ENCODE results near the gene HOXC5. TPM values are rescaled to one million over a fixed set of nuclear protein-coding genes. Genes with fewer than 3 reads are reported as not detected.

The HOXC5 gene
- total RNA-seq, 2 experiments from 2014 or later = not detected

DNA sequence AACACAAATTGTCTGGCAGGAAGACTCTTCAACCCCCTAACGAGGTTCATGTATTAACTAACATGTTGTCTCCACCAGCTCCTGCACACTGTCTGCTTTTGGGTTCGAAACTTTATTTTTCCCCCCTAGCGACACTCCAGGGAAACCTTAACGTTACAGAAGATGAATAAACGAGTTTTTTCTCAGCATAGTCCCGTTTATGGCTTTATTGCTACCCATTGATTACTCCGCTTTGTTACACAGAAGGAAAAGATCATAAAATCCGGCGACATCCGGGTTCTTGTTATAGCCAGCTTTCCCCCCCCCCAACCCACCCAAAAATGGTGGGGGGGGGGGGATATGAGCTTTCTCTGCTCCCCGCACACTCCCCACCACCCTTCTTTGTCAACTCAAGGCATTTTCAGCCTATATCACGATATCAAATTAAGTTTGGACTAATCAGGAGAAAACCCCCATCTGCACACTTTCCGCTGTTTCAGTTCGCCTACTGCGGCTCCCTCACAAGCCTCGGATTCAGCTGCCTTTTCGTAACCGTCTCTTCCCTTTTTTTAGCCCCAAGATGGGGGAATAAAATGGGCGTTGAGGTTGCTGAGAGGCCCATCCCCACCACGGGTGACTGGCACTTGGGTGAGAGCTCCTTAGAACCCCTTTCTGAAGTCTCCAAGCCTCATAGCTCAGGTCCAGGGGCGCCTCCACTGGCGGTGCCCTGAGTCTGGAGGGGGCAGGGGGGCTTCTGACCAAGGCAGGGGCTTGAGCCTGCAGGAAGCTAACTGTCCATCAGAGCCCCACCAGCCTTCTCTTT, 6.0 kb upstream of the HOXC5 start:
- Mint-ChIP-seq H3K4me3 (peak overlapping the region; percentile 21), H3K36me3 (ENCODE audit: low read depth) (no peaks in the 10 kb centered on the region), H3K27me3 (peaks cover 99% of the 10 kb centered on the region), H3K27ac (no peak overlapping the region), H3K4me1 (ENCODE audit: low read depth) (peaks cover 25% of the 10 kb centered on the region), H3K9me3 (no peaks in the 10 kb centered on the region)
- ChIA-PET POLR2A (interaction anchor here (1.4 kb wide), 1 partner anchor 9 kb away, joined by 3 read pairs; no protein-coding TSS in a partner anchor), CTCF (interaction anchor here (0.8 to 1.5 kb wide), 3 partner anchors 21 to 174 kb away, joined by 3 to 4 read pairs (median 4); no protein-coding TSS in a partner anchor)
- TF ChIP-seq, protein P1, sequence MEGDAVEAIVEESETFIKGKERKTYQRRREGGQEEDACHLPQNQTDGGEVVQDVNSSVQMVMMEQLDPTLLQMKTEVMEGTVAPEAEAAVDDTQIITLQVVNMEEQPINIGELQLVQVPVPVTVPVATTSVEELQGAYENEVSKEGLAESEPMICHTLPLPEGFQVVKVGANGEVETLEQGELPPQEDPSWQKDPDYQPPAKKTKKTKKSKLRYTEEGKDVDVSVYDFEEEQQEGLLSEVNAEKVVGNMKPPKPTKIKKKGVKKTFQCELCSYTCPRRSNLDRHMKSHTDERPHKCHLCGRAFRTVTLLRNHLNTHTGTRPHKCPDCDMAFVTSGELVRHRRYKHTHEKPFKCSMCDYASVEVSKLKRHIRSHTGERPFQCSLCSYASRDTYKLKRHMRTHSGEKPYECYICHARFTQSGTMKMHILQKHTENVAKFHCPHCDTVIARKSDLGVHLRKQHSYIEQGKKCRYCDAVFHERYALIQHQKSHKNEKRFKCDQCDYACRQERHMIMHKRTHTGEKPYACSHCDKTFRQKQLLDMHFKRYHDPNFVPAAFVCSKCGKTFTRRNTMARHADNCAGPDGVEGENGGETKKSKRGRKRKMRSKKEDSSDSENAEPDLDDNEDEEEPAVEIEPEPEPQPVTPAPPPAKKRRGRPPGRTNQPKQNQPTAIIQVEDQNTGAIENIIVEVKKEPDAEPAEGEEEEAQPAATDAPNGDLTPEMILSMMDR (IDR thresholded peaks at IDR 0.05) = no peak
- intact Hi-C loops (cut with DNase I, micrococcal nuclease) = no loop called here
- peaks cover 90 to 98% of the 10 kb centered on the region in 2 experiments for H3K27me3 ChIP-seq (ENCODE audit: control insufficient read depth in 1 of 2, insufficient read depth in 2 of 2, low read length in 2 of 2)
- H3K4me3 ChIP-seq (ENCODE audit: low read length) = no peak overlapping the region
- DNase-seq (no peak), ATAC-seq (ENCODE audit: poor library complexity) (no peak)
- peaks cover 24% of the 10 kb centered on the region for H3K4me1 ChIP-seq (ENCODE audit: insufficient read depth, low read length)
- H3K9me3 ChIP-seq (ENCODE audit: control insufficient read depth in 1 of 2, insufficient read depth in 1 of 2, low read length in 2 of 2) = peaks cover 0 to 24% of the 10 kb centered on the region in 2 experiments
- H3K36me3 ChIP-seq (ENCODE audit: insufficient read depth, low read length) = no peaks in the 10 kb centered on the region
- H3K27ac ChIP-seq (ENCODE audit: low read depth in 1 of 2, low read length in 2 of 2) = no peak overlapping the region

- Histone ChIP-seq H3K4me3 (ENCODE audit: low read length) (no peak overlapping the region), H3K4me1 (ENCODE audit: insufficient read depth, low read length) (peaks cover 24% of the 10 kb centered on the region), H3K27me3 (ENCODE audit: control insufficient read depth in 1 of 2, insufficient read depth in 2 of 2, low read length in 2 of 2) (peaks cover 91 to 98% of the 10 kb centered on the region in 2 experiments), H3K36me3 (ENCODE audit: insufficient read depth, low read length) (no peaks in the 10 kb centered on the region), H3K9me3 (ENCODE audit: control insufficient read depth in 1 of 2, insufficient read depth in 1 of 2, low read length in 2 of 2) (peaks cover 0 to 25% of the 10 kb centered on the region in 2 experiments), H3K27ac (ENCODE audit: low read depth in 1 of 2, low read length in 2 of 2) (no peak overlapping the region)
- ATAC-seq (ENCODE audit: poor library complexity) = no peak
- Mint-ChIP-seq H3K27me3 (peaks cover 99% of the 10 kb centered on the region), H3K36me3 (ENCODE audit: low read depth) (no peaks in the 10 kb centered on the region), H3K4me1 (ENCODE audit: low read depth) (peaks cover 25% of the 10 kb centered on the region), H3K9me3 (no peaks in the 10 kb centered on the region), H3K27ac (no peak overlapping the region), H3K4me3 (no peak overlapping the region)
- POLR2A ChIA-PET = no interaction called here
- CTCF ChIA-PET = interaction anchor here (0.8 to 1.3 kb wide), 3 partner anchors 13 to 174 kb away, joined by 3 to 4 read pairs (median 3); no protein-coding TSS in a partner anchor
- TF ChIP-seq, protein P1 (IDR thresholded peaks at IDR 0.05) = no peak
- DNase-seq = no peak
- intact Hi-C loops (cut with DNase I, micrococcal nuclease) = no loop called here
These were observed 5.4 kb upstream of the HOXC5 start for GRCh38 chr12:54027442-54027786.

DNA sequence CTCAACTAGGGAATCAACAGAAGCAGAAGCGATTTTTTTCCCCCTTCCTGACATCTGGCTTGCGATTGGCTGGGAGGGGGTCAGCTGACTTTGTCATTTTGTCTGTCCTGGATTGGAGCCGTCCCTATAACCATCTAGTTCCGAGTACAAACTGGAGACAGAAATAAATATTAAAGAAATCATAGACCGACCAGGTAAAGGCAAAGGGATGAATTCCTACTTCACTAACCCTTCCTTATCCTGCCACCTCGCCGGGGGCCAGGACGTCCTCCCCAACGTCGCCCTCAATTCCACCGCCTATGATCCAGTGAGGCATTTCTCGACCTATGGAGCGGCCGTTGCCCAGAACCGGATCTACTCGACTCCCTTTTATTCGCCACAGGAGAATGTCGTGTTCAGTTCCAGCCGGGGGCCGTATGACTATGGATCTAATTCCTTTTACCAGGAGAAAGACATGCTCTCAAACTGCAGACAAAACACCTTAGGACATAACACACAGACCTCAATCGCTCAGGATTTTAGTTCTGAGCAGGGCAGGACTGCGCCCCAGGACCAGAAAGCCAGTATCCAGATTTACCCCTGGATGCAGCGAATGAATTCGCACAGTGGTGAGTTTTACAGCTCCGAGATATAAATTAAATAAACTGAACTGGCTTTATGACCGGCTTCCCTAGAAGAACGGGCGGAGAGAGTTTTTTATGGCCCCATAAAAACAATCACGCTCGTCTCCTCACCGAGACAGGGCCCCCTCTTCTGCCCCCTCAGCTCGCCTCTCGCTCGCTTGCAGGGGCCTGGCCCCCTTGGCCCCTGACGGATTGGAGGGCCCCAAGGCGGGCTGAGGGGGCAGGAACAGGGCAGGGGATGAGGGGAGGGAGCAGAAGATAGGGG, 4.3 kb upstream of the HOXC5 start, which contains the start of gene HOXC6:
HOXC6 (plus strand) TSS at position 127 of the 888 bp plus-strand sequence; CDS start at position 209, 82 bp downstream.
- Histone ChIP-seq H3K9me3 (ENCODE audit: control insufficient read depth in 1 of 2, insufficient read depth in 1 of 2, low read length in 2 of 2) (peaks cover 10 to 37% of the 10 kb centered on the region in 2 experiments), H3K27me3 (ENCODE audit: control insufficient read depth in 1 of 2, insufficient read depth in 2 of 2, low read length in 2 of 2) (peaks cover 94 to 98% of the 10 kb centered on the region in 2 experiments), H3K27ac (ENCODE audit: low read depth in 1 of 2, low read length in 2 of 2) (no peak within 1 kb of the TSS), H3K4me3 (ENCODE audit: low read length) (no peak within 1 kb of the TSS), H3K4me1 (ENCODE audit: insufficient read depth, low read length) (peaks cover 35% of the 10 kb centered on the region), H3K36me3 (ENCODE audit: insufficient read depth, low read length) (no peaks in the 10 kb centered on the region)
- DNase-seq = no peak
- ChIA-PET CTCF (interaction anchor here (1.3 kb wide), 1 partner anchor 173 kb away, joined by 4 read pairs; no protein-coding TSS in a partner anchor), POLR2A (interaction anchor here (1.2 kb wide), 1 partner anchor 11 kb away, joined by 4 read pairs; no protein-coding TSS in a partner anchor)
- H3K36me3 Mint-ChIP-seq (ENCODE audit: low read depth) = no peaks in the 10 kb centered on the region
- H3K27ac Mint-ChIP-seq = no peak within 1 kb of the TSS
- no peak for ATAC-seq (ENCODE audit: poor library complexity)
- H3K9me3 Mint-ChIP-seq = peaks cover 2% of the 10 kb centered on the region
- H3K27me3 Mint-ChIP-seq = peaks cover 99% of the 10 kb centered on the region
- H3K4me3 Mint-ChIP-seq = no peak within 1 kb of the TSS
- TF ChIP-seq, protein P1 (IDR thresholded peaks at IDR 0.05) = no peak
- H3K4me1 Mint-ChIP-seq (ENCODE audit: low read depth) = peaks cover 25% of the 10 kb centered on the region
- intact Hi-C loops (cut with DNase I, micrococcal nuclease) = loop anchor here in 1 of 2 experiments (2.0 kb wide), 1 partner anchor 14 kb away; no protein-coding TSS in a partner anchor
